HG02642 (cell line): ENCODE measurements around the gene ADGRV1.

Experiments
- ATAC-seq: cut with Tn5 transposase; IDR thresholded peaks from one replicate; pipeline ENCODE4 v1.9.1; 2021; ENCODE audit warnings: mild to moderate bottlenecking; ENCODE audit not compliant: unreplicated experiment, poor library complexity

ADGRV1 gene

GRCh38 chr5:91164424-91164823 lies 605.8 kb downstream of the ADGRV1 start:
- no peak for ATAC-seq

DNA sequence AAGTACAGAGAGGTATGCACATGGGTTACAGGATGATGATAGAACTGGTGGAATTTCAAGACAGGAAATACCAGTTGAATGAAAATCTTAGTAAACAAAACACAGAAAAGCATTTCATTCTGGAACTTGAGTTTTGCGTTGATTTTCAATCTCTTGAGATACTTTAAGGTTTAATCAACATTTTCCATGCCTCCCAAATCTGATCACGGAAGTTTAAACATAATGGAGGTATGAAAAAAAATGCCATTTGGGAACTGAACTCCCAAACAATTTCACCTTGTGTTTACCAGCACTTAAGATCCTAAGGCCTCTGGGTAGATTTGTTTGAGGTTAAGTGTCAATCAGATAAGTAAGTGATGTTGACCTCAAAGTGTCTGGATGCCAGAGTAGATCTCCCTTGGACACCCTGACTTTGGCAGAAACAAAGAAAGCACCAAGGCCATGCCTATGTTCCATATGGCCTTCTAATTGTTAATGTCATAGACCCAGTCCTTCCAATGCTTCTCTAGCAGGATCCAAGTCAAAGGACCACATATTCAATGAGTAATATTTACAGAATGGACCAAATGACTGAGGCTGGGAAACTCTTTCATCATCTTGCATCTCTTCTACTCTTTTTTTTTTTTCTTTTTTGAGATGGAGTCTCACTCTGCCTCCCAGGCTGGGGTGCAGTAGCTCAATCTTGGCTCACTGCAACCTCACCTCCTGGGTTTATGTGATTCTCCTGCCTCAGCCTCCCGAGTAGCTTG lies 607.6 kb downstream of the ADGRV1 start:
- no peak for ATAC-seq

- no peak for ATAC-seq
Observed at GRCh38 chr5:91168859-91169258, 610.3 kb downstream of the ADGRV1 start.

DNA sequence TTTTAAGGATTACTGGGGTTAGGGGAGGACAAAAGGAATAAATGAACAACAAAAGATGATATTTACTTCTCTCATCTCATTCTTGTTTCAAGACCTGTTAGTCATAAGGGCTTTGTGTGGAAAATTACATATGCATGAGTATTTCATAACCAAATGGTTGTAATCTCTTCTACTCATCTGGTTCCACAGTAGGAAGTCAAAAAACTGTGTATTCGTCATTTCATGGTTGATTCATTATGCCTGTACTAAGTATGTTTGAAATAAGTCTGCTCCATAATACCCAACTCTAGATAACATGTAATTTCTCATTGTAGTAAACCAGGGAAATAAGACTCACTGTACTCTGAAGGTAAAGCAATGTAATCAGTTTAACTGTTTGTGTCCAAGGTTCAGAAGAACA lies 611.7 kb downstream of the ADGRV1 start:
- ATAC-seq, result no peak

DNA sequence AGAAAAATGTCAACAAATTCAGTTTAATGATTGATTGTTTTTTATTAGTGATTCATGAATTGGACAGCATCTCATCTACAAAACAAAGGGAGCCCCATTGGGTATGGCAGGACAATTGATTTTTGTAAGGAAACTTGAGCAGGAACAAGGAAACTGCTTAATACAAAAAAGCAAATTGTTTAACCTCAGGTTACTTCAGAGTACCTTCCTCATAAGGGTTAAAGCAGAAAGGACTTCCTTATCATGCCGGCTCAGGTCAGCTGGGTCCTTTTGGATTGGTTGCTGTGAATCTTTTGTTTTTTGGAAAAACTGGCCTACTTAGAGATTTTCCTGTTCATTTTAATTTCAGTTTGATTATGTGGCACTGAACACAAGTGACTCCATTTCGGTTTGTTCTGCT lies 612.7 kb downstream of the ADGRV1 start:
- ATAC-seq, result no peak

DNA sequence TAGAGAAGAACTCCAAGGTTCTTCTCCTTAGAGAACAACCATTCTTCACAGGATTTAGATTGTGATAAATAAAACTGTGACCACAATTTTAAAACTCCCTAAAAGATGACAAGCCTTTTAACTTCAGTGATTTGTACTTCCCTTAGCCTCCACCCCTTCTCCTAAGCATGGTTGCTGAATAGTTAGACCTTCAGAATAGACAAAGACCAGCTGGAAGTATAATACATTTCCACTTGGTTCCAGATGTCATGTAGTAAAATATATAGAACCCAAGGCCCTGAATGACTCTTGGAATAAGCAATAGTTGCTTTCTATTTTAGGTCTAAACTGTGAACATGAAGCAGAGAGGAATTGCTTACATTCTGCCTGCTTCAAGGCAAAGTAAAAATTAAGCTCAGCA lies 615.8 kb downstream of the ADGRV1 start:
- ATAC-seq, result no peak

- no peak for ATAC-seq
Observed at GRCh38 chr5:91175708-91176107, 617.1 kb downstream of the ADGRV1 start.

DNA sequence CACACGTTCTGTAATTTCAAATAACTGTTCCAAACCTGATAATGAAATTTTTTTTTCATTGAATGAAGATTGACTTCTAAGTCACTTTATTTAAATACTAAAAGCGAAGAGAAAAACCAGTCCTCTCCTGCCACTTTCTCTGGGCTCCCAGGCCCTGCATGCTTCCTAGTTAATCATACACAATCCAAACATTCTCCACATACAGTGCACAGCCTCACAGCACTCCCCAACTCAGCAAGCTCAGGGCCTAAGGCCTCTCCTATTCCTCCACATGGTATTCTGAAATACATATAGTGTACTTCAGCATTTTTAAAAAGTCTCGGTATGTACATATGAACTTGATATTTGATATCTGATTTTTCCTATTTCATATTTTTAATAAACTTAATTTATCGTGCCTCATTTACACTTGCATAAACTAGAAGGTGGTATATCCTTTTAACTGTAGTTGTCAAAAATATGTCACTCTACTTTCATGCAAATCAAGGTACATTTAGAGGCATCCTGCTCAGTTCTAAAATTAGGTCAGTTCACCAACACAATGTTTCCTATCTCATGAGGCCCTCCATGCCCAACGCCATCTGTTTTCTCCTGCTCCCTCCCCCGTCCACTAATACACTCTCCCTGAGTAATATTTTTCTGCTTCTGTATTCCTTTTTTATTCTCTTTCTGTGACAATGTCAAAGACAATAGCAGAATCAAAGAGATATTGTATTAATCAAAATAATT lies 617.9 kb downstream of the ADGRV1 start:
- ATAC-seq, result no peak

GRCh38 chr5:91177085-91177484 lies 618.5 kb downstream of the ADGRV1 start:
- ATAC-seq, result no peak

DNA sequence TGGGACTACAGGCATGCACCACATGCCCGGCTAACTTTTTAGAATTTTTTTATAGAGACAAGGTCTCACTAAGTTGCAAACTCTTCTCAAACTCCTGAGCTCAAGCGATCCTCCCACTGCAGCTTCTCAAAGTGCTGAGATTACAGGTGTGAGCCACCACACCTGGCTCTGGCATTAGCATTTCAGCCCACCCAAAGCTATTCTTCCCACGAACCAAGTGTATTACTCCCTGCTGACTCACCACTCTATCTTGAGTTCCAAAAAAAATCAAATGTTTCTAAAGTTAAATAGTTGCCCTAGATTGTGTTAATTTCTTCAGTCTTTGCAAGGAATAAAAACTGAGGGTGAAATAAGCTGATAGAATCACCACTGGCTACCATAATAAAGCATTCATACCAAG lies 619.0 kb downstream of the ADGRV1 start:
- ATAC-seq, result no peak

DNA sequence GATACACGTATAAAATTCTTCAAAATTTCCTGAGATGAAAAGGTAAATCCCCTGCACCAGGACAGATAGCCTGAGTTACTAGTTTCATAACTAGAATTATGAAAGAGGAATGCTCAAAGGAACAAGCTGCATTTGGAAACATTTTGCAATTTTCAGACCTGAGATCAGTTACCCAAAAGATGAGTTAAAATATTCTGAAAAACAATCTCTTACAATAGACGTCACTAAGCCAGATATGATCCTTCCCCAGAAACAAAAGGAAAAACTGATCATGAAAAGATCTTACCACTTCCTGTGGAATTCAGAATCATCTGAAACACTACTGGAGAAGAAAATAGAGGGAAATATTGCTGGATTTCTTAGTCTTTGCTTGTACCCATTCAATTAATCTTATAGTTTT lies 619.9 kb downstream of the ADGRV1 start:
- no peak for ATAC-seq

DNA sequence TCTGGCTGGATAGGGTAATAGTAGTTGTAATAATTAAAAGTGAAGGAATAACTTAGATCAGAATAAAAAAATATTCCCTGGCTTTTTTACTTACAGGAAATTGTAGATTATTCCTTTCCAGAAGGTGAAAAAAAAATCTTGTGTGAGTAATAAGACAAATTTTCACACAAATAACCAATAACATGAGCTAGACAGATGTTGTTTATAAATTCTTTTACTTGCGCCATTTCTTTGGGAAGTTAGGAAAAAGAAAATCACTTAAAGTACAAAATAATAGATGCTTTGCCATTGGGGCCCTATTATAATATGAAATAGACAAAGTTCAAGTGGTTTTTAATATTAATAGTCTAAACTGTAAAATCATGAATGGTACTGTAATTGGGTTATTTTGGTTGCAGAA lies 620.4 kb downstream of the ADGRV1 start:
- no peak for ATAC-seq

GRCh38 chr5:91180506-91180905 lies 621.9 kb downstream of the ADGRV1 start:
- no peak for ATAC-seq

DNA sequence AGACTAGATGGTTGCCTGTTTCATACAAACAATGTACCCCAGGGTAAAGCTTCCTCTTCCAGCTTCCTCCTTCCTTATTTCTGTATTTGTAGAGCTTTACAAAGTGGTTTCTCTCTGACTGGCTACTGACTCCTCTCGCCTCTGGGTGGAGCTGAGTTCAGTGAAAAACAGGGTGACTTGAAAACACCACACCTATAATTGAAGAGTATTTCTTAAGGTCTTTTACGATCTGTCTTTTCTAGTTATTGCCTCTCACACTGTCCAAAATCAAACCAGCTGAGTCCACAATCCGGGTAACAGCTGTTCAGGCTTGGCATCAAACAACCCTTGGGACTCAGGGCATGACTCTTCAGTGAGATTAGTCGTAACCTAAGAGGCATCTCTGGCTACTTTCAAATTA lies 624.2 kb downstream of the ADGRV1 start:
- no peak for ATAC-seq

GRCh38 chr5:91183743-91184142 lies 625.1 kb downstream of the ADGRV1 start:
- ATAC-seq, result no peak

DNA sequence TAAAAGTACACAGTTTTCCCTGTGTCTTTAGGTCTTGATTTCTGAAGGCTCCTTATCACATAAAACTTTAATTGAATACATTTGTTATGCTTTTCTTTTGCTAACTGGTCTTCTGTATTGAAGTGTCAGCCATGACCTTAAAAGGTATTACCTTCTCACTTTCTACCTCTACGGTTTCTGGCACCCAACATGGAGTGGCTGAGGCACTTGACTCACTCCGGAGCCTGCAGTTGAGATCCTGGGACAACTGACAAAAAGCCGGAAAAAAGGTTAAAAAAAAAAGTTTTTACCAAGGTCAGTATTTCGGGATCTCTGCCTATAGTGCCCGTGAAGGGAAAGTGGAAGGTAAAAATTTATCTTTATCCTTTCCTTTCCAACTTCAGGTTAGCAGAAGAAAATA lies 627.5 kb downstream of the ADGRV1 start:
- ATAC-seq, result no peak

DNA sequence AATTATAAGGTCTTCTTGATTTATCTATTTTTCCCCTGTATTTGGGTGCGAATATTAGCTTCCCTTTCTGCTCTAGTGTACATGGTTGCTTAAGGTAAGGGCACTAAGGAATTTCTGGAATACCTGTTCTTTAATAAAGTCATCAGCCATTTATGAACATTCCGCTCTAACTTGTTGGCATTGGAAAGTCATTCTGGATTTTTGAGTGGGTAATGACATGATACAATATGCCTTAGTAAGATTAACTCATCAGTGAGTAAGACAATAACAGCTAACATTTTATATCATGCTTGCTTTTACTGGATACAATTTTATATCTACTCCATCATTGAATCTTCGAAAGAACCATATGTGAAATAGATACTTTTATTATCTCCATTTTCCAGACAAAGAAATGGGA lies 628.4 kb downstream of the ADGRV1 start:
- ATAC-seq, result no peak

- ATAC-seq, result no peak
Observed at GRCh38 chr5:91188755-91189154, 630.2 kb downstream of the ADGRV1 start.

DNA sequence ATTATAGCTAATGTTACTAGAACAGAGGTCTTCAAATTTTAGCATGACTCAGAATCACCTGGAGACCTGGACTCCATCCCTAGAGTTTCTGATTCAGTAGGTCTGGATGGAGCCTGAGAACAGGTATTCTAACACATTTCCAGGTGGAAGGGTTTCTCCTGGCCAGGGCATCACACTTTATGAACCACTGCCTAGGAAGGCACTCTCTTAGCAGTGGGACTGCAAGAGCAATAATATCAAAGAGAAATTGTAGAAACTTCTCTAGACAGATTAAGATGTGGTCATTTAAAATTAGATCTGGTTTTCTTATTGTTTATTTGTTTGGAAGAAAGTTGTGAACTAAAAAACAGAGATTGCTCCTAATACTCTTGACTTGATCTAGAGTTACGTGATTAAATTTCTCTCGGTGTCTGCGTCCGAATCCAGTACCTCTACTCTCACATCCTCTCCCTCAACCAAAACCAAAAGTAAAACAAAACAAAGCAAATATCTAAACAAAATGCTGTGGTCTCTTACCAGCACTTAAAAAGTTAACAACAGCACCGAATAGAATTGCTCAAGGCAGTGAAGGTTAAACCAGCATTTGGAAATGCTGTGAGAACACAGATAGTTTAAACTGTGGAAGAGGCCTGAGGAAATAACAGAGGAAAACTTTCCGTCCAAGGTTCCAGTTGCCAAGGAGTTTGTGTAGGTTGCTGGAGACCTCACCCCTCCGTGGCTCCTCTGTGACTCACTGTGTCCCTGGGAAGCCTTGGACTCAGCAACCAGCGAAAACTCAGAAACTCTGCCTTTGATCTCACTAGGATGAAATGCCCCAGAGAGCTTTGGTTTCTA lies 631.1 kb downstream of the ADGRV1 start:
- ATAC-seq, result peak; percentile 45

GRCh38 chr5:91190314-91190690 lies 631.7 kb downstream of the ADGRV1 start:
- peak; percentile 19 for ATAC-seq

GRCh38 chr5:91194824-91195381 lies 636.3 kb downstream of the ADGRV1 start:
- ATAC-seq, result no peak
